HG02678 (cell line): ENCODE results near the gene KCNIP4.

ENCODE experiments used
- ATAC-seq: cut with Tn5 transposase; IDR thresholded peaks from one replicate; pipeline ENCODE4 v1.9.1; 2021; ENCODE audit warnings: mild to moderate bottlenecking, moderate library complexity; ENCODE audit not compliant: unreplicated experiment

The KCNIP4 gene

GRCh38 chr4:21768349-21769310 lies 179.9 kb downstream of the KCNIP4 start:
- peak; percentile 66 for ATAC-seq

DNA sequence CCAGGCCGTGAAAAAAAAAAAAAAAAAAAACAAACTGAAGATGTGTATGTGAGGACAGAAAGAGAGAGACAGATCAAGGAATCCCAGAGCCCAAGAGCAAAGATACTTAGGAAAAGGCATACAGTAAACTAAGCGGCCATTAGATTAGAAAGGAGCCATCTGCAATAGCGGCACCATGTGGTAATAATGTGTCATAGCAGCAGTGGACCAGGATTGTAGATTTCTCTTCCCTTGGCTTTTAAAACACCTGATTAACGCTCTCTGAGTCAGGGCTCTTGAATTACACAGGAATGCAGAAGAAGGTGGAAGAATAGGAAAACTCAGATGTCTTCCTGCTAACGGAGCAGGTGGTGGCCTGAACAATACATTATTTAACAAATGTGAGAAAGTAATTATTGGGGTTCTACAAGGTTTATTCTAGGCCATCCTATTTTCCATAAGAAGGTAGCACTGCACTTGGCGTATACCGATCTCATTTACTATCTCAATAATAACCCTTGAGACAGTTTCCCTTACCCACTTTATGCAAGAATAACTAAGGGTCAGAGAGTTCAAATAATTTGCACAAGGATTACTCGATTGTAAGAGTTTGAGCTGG lies 182.7 kb downstream of the KCNIP4 start:
- ATAC-seq, result peak; percentile 79

DNA sequence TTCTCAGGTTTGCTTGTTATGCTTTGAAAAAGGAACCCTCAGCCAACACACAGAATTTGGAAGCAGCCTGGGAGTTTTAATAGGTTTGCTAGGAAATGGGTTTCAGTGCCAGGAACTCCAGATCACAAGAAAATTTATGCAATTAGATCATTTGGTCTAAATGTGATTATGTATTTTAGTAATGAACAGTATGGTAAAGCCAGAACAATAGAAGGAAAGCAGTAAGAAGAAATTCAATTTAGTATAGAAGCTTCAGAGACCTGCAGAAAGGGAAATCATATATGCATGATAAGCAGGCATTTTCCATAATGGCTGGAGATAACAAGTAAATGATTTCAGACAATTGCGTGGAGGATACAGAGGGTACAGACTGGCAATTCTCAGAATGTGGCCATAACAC lies 184.7 kb downstream of the KCNIP4 start:
- no peak for ATAC-seq

- ATAC-seq, result no peak
Observed at GRCh38 chr4:21757248-21757647, 191.3 kb downstream of the KCNIP4 start.

DNA sequence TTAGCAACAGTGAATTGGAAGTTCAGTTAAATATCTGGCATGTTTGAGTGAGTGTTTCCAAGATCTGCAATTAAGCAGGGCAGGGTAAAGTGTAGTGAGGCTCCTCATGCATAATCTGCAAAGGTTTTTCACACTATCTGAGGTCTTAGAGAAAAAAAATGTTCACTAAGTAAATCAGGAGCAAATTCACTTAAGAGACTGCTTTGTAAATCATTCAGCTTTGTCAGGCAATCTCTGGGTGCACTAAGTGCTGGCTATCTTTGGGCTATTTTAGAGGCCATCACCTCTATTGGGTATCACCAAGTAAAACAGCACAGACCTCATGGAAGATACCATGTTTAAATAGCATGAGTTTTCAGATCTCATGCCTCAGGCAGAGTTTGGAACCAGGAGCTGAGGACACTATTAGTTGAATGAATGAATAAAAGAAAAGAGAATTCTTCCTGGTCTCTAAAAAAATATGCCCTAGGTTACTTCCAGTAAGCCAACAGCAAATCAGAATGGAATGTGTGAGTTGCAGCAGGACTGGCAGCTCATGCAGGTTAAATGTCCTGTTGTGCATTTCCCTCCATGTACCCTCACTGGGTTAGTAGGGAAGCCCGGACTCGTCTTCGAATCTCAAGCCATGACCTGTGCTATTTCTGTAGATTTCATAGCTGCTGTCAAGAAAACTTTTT lies 195.3 kb downstream of the KCNIP4 start:
- ATAC-seq, result no peak

- ATAC-seq, result no peak
Observed at GRCh38 chr4:21752616-21753015, 196.0 kb downstream of the KCNIP4 start.

DNA sequence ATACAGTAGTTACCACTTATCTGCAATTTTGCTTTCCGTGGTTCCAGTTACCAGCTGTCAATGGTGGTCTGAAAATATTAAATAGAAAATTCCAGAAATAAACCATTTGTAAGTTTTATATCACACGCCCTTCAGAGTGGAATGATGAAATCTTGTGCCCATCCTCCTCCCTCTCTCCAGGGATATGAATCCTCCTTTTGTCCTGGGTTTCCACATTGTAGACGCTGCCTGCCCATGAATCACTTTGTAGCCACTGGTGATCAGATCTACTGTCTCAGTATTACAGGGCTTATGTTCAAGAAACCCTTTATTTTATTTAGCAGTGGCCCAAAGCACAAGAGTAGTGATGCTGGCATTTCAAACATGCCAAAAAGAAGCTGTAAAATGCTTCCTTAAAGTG lies 198.6 kb downstream of the KCNIP4 start:
- ATAC-seq, result no peak

DNA sequence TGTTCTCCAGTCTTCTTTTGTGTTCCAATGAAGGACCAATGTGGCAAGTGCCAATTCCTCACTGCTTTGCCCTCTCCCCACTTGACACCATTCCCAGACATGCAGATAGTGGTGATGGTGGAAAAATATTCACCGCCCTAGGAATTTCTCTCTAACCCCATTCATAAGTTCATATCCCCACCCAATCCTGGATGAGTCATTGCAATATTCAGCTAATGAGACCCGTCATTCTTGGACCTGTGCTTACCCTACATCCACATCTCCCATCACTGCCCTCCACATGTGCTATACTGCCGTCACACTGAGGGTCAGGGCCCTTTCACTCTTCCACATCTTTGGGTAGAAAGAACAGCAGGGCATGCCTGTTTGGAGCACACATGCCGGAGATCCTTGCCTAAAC lies 199.2 kb downstream of the KCNIP4 start:
- no peak for ATAC-seq

DNA sequence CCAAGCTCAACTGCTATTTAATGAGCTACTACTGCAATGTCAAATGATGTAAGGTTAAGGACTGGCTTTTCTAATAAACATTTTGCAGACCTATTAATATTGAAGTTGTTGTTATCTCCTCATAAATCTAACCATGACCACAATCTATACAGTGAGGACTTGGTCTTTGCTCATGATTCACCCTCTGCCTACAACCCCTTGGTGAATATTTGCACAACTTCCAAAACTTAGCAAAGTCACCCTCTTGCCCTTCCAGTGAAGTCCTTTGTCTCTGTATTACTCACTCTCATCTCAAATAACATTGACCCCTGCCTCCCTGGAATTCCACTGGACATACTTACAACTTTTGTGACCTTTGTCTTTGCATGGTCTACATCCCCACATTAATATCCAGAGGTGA lies 204.5 kb downstream of the KCNIP4 start:
- no peak for ATAC-seq

- ATAC-seq, result no peak
Observed at GRCh38 chr4:21742326-21742725, 206.2 kb downstream of the KCNIP4 start.

- no peak for ATAC-seq
Observed at GRCh38 chr4:21738821-21739220, 209.8 kb downstream of the KCNIP4 start.

DNA sequence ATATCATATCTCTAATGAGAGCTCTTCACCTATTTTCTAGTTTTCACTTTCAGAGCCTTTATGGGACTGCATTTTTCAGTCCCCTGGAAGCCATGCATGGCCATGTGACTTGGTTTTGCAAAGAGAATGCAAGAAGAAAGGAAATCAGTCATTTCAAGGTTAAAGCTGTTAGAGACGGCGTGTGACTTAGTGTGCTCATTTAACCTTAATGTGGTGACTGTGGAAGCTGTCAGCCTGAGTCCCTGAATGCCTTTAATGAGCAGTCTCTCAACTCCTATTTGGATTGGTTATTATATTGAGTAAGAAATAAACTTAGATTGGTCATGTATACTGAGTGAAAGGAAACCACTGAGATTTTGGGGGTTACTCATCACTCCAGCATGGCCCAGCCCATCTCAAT lies 212.7 kb downstream of the KCNIP4 start:
- ATAC-seq, result no peak

DNA sequence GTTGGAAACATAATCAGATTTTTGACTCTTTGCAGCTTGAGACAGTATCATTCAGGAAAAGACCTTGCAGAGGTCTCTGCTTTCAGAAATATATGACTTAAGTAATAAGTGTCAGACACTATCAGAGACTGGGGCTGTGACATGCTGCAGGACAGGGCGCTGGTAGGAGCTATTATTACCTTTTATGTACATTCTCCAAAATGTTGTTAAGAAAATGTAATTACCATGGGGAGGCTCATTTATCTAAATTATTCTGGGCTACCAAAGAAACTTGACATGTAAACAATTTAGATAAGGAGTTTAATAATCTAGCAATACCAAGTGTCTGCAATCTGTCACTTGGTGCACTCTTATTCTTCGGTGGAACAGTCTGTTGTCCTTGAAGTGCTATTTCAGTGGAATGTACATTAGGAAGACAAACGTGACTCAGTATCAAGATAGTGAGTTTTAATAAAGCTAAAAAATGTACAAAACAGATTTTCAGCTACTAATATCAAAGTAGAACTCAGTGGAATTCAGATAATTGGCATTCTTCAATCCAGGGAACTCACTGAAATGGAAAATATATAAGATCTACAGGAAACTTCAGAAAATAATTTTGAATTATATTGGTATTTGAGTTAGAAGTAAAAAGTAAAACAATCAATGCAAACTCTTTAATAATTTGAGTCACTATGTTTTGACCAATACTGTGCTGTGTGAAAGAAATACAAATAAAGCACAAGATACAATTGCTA lies 214.5 kb downstream of the KCNIP4 start:
- ATAC-seq, result no peak

DNA sequence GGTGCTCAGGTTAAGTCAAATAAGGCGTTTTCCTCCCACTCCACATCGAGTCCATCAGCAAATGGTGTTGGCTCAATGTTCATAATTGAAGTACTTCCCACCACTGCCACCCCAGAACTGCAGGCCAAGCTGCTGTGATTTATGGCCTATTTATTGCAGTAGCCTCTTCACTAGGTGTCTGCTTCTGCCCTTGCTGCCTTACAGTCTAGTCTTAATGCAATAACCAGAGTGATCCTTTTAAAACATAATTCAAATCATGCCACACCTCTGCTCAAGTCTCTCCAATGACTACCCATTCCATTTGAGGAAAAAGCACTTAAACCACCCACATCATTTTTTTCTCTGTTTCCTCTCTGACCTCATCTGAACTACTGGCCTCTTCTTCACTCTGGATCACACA lies 220.3 kb downstream of the KCNIP4 start:
- ATAC-seq, result no peak

DNA sequence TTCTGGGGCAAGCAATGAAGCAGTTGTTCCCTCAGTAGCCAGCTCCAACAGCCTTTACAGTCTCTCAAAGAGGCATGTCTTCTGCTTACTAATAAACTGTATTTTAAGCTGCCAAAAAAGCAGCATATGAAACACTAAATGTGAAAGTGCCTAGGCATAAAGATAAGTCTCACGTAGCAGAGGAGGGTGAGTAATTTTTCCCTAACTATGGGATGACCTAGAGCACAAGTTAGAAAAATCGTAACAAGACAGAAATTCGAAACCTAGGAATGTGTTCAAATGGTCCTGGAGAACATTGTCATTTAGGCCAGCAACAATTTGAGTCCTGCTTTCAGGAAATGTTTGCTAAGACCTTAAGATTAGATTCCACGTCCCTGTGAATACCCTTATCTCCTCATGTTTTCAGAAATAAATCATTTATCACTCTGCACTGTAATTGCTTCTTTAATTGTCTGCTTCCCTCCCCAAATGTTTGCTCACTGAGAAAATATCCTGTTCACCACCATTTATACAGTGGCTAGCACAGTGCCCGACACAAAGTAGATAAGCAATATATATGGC lies 222.2 kb downstream of the KCNIP4 start:
- no peak for ATAC-seq

GRCh38 chr4:21722157-21722839 lies 226.3 kb downstream of the KCNIP4 start:
- ATAC-seq, result no peak

GRCh38 chr4:21716531-21716930 lies 232.0 kb downstream of the KCNIP4 start:
- ATAC-seq, result no peak

DNA sequence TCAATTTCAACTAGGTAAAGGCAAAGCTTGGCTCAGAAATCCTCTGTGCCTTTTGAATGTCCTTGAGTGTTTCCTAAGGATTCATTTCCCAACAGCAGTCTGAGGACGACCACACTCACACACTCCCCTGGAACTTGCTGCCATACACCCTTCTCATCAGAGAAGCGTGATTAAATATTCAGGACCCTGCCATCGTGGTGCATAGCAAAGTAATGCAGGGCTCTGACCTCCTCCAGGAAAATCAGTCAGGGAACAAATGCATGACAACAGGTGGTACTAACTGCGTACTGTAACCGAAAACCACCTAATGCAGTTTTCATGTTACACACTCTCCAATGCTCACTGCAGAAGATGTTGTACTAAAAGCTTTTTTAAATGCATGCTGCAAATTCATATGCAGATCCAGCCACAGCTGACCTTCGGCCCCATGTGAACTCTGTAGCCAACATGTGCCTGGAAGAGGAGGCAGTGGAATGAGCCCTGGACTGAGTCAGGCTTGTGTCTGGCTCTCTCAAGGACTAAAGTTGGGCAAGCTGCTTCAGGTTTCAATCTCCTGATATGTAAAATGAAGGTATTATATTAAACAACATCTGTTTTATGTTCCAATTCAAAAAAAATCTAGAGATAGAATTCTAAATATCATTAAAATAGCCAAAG lies 238.3 kb downstream of the KCNIP4 start:
- ATAC-seq, result no peak

GRCh38 chr4:21709761-21710160 lies 238.8 kb downstream of the KCNIP4 start:
- ATAC-seq, result no peak

GRCh38 chr4:21709031-21709430 lies 239.5 kb downstream of the KCNIP4 start:
- ATAC-seq, result no peak
